ENCODE measurements around the gene IREB2. TPM values are rescaled to one million over a fixed set of nuclear protein-coding genes. Genes with fewer than 3 reads are reported as not detected.
A peak's percentile ranks its signal among the peaks of the same experiment; 100 is the strongest.

The IREB2 gene
- polyA plus RNA-seq, 1 of the 3 experiments (the other 2 are of a cell fraction), result 9.5 TPM

- H3K36me3 ChIP-seq (replicated peaks in 1 of 2; ENCODE audit: control insufficient read depth in 1 of 2, insufficient read depth in 2 of 2, low read length in 1 of 2), result no peaks in the 10 kb centered on the region
- no peak overlapping the region for H3K4me2 ChIP-seq
- no peak overlapping the region for H3K9ac ChIP-seq
- DNase-seq, result no peak
- no peaks in the 10 kb centered on the region for H3K9me2 ChIP-seq
- no peaks in the 10 kb centered on the region for H3K9me3 ChIP-seq
- ChIA-PET POLR2A (interaction anchor here (1.1 to 1.5 kb wide), 2 partner anchors 22 to 104 kb away, joined by 3 to 5 read pairs; partner anchors contain the start of gene IREB2), CTCF (interaction anchor here (0.7 to 33.6 kb wide), 16 partner anchors 10 to 149 kb away, joined by 3 to 772 read pairs (median 4); partner anchors contain the start of genes IREB2 and SKIC8)
- 55% methylated on average over 4 of the region's 4 CpGs for WGBS (ENCODE audit: low lambda C conversion rate)
- H3K4me1 ChIP-seq (ENCODE audit: control insufficient read depth in 1 of 2, insufficient read depth in 2 of 2, low read depth in 1 of 2, low read length in 1 of 2), result peaks cover 0 to 14% of the 10 kb centered on the region in 2 experiments; a peak in 2 of 4 replicates
- no peak overlapping the region for H3K27ac ChIP-seq (ENCODE audit: low read depth in 2 of 2, low read length in 1 of 2)
- H3K79me2 ChIP-seq (ENCODE audit: insufficient read depth), result no peaks in the 10 kb centered on the region
- H4K20me1 ChIP-seq (ENCODE audit: insufficient read depth), result no peaks in the 10 kb centered on the region
- no peak overlapping the region for H3K4me3 ChIP-seq (ENCODE audit: low read depth in 2 of 2, low read length in 1 of 2)
- H3F3A ChIP-seq (replicated peaks; ENCODE audit: insufficient read depth), result no peaks in the 10 kb centered on the region
- H3K27me3 ChIP-seq (ENCODE audit: insufficient read depth), result no peaks in the 10 kb centered on the region
- TF ChIP-seq RFX5 (IDR thresholded peaks at IDR 0.05; ENCODE audit: low read length) (no peak), ELF1 (IDR thresholded peaks at IDR 0.05) (no peak), SMC3 (IDR thresholded peaks at IDR 0.05; ENCODE audit: low read depth, low read length) (peak; percentile 73), JUND (IDR thresholded peaks at IDR 0.05) (no peak), RAD21 (IDR thresholded peaks at IDR 0.05; ENCODE audit: low read length) (peak; percentile 74), YY1 (IDR thresholded peaks at IDR 0.05; ENCODE audit: low read depth) (no peak), CTCF (IDR thresholded peaks at IDR 0.05) (peak; percentile 52), IRF3 (IDR thresholded peaks at IDR 0.05; ENCODE audit: low read depth, low read length) (no peak), SIN3A (IDR thresholded peaks at IDR 0.05; ENCODE audit: borderline replicate concordance, low read depth, low read length) (no peak), EP300 (IDR thresholded peaks at IDR 0.05; ENCODE audit: borderline replicate concordance in 1 of 2, low read depth in 1 of 2, low read length in 1 of 2) (no peak)
- TF ChIP-seq, protein P1, sequence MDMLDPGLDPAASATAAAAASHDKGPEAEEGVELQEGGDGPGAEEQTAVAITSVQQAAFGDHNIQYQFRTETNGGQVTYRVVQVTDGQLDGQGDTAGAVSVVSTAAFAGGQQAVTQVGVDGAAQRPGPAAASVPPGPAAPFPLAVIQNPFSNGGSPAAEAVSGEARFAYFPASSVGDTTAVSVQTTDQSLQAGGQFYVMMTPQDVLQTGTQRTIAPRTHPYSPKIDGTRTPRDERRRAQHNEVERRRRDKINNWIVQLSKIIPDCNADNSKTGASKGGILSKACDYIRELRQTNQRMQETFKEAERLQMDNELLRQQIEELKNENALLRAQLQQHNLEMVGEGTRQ (IDR thresholded peaks at IDR 0.05; ENCODE audit: borderline replicate concordance, low read depth, low read length), result no peak
- H2AFZ ChIP-seq (ENCODE audit: low read depth), result no peak overlapping the region
These were observed 22.7 kb upstream of the IREB2 start for GRCh38 chr15:78415284-78415683.

GRCh38 chr15:78417754-78418630 is 20.0 kb upstream of the IREB2 start:
- no peaks in the 10 kb centered on the region for H3K9me2 ChIP-seq
- H3K4me2 ChIP-seq, result no peak overlapping the region
- DNase-seq, result no peak
- H3K9me3 ChIP-seq, result no peaks in the 10 kb centered on the region
- WGBS (ENCODE audit: low lambda C conversion rate), result 71% methylated on average over 8 of the region's 8 CpGs
- no peaks in the 10 kb centered on the region for H4K20me1 ChIP-seq (ENCODE audit: insufficient read depth)
- TF ChIP-seq FOSL2 (IDR thresholded peaks at IDR 0.05; ENCODE audit: borderline replicate concordance, low read depth), result peak; percentile 36; the same call in 1 of the 2 replicates
- no peak for TF ChIP-seq EP300 (IDR thresholded peaks at IDR 0.05; ENCODE audit: borderline replicate concordance in 1 of 2, low read depth in 1 of 2, low read length in 1 of 2)
- H3K27me3 ChIP-seq (ENCODE audit: insufficient read depth), result no peaks in the 10 kb centered on the region
- H3K9ac ChIP-seq, result no peak overlapping the region
- ChIA-PET CTCF (interaction anchor here (0.6 to 33.6 kb wide), 7 partner anchors 10 to 333 kb away, joined by 3 to 772 read pairs (median 4); partner anchors contain the start of gene SKIC8), POLR2A (interaction anchor here (0.6 kb wide), 1 partner anchor 260 kb away, joined by 3 read pairs; no protein-coding TSS in a partner anchor)
- no peak overlapping the region for H3K4me3 ChIP-seq (ENCODE audit: low read depth in 2 of 2, low read length in 1 of 2)
- H2AFZ ChIP-seq (ENCODE audit: low read depth), result no peak overlapping the region
- no peaks in the 10 kb centered on the region for H3K36me3 ChIP-seq (replicated peaks in 1 of 2; ENCODE audit: control insufficient read depth in 1 of 2, insufficient read depth in 2 of 2, low read length in 1 of 2)
- no peaks in the 10 kb centered on the region for H3F3A ChIP-seq (replicated peaks; ENCODE audit: insufficient read depth)
- H3K4me1 ChIP-seq (ENCODE audit: control insufficient read depth in 1 of 2, insufficient read depth in 2 of 2, low read depth in 1 of 2, low read length in 1 of 2), result peaks cover 0 to 19% of the 10 kb centered on the region in 2 experiments; a peak in 1 of 4 replicates
- no peak overlapping the region for H3K27ac ChIP-seq (ENCODE audit: low read depth in 2 of 2, low read length in 1 of 2)
- no peaks in the 10 kb centered on the region for H3K79me2 ChIP-seq (ENCODE audit: insufficient read depth)

Data from SK-N-SH (cell line).